ENCODE results near the gene TAMALIN.

GRCh38 chr12:52014567-52015530, 8.1 kb downstream of the TAMALIN start:
- TF ChIP-seq CTCF (IDR thresholded peaks at IDR 0.05; ENCODE audit: poor library complexity): no peak
- TF ChIP-seq EZH2 (IDR thresholded peaks at IDR 0.05; ENCODE audit: borderline replicate concordance): no peak
